ENCODE data around the gene PIK3AP1.

GRCh38 chr10:96610817-96611216 lies 109.5 kb downstream of the PIK3AP1 start:
- TF ChIP-seq RXRA (IDR thresholded peaks at IDR 0.05) (no peak), REST (IDR thresholded peaks at IDR 0.05) (no peak), MAX (IDR thresholded peaks at IDR 0.05) (no peak), EGR1 (IDR thresholded peaks at IDR 0.05; ENCODE audit: low read depth in 2 of 2) (no peak), RAD21 (IDR thresholded peaks at IDR 0.05) (no peak), FOXA1 (IDR thresholded peaks at IDR 0.05) (no peak), ATF3 (IDR thresholded peaks at IDR 0.05) (no peak), ZBTB33 (IDR thresholded peaks at IDR 0.05) (no peak), GABPA (IDR thresholded peaks at IDR 0.05 in 1 of 2, conservative IDR thresholded peaks at IDR 0.05 in 1 of 2) (no peak), JUND (IDR thresholded peaks at IDR 0.05) (no peak), TAF1 (conservative IDR thresholded peaks at IDR 0.05) (no peak), YY1 (IDR thresholded peaks at IDR 0.05) (no peak), SP1 (IDR thresholded peaks at IDR 0.05) (no peak)
- TF ChIP-seq, protein P1, sequence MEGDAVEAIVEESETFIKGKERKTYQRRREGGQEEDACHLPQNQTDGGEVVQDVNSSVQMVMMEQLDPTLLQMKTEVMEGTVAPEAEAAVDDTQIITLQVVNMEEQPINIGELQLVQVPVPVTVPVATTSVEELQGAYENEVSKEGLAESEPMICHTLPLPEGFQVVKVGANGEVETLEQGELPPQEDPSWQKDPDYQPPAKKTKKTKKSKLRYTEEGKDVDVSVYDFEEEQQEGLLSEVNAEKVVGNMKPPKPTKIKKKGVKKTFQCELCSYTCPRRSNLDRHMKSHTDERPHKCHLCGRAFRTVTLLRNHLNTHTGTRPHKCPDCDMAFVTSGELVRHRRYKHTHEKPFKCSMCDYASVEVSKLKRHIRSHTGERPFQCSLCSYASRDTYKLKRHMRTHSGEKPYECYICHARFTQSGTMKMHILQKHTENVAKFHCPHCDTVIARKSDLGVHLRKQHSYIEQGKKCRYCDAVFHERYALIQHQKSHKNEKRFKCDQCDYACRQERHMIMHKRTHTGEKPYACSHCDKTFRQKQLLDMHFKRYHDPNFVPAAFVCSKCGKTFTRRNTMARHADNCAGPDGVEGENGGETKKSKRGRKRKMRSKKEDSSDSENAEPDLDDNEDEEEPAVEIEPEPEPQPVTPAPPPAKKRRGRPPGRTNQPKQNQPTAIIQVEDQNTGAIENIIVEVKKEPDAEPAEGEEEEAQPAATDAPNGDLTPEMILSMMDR (IDR thresholded peaks at IDR 0.05; ENCODE audit: low read depth, low read length, missing input control) = no peak
